ACHN (cell line): Measurements from ENCODE around the gene TADA2A.

Experiments
- DNase-seq: peaks from one replicate; pipeline ENCODE4 v3.0.0-alpha.2; 2015
- in situ Hi-C: cut with HindIII; loops from 2 replicates; pipeline ENCODE4 v1.10.0; 2017; ENCODE audit warnings: low sequenced_read_pairs, low pct_ligation_motif_present, low pct_unique_long_range_greater_than_20kb

Gene TADA2A, protein sequence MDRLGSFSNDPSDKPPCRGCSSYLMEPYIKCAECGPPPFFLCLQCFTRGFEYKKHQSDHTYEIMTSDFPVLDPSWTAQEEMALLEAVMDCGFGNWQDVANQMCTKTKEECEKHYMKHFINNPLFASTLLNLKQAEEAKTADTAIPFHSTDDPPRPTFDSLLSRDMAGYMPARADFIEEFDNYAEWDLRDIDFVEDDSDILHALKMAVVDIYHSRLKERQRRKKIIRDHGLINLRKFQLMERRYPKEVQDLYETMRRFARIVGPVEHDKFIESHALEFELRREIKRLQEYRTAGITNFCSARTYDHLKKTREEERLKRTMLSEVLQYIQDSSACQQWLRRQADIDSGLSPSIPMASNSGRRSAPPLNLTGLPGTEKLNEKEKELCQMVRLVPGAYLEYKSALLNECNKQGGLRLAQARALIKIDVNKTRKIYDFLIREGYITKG

DNA sequence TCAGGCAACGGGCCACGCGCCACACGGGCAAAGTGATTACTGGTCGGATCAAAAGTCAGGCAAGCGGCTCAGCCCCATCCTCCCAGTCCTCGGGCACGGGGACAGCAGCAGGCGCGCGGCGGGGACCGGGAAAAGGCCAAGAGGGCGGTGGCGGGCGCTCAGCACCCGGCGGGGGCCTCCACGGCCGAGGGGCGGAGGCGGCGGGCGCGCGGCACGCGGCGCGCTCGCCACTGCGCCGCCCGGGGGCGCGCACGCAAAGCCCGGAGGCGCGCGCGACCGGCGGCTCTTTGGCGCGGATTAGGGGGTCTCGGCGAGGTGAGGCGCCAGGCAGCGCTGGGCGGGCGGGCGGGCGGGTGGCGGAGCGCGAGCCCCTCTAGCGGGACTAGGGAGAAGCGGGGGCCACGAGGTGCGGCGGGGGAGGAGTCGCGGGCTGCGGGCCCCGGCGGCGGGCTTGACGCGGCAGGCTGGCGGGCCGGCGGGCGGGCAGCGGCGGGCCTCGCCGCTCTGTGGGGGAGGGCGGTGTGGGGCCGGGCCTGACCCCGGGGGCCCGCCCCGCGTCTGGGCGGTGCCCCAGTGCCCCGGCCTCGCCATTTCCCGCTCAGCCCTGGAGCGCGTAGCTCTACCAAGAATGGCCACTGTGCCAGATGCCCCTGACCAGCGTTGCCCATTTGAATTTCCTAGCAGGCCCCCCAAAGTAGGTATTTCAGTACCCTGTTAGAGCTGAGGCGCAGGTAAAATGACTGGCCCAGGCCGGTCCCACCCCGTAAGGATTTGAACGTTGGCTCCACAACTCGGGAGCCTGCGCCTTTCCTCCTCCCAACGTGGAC lies at the start of gene TADA2A, which contains the start of gene ACACA:
TSS of gene TADA2A (plus strand) at position 252 of the 827 bp plus-strand sequence. CDS start 4,480 bp downstream, outside the sequence.
TSS of gene ACACA (minus strand) at position 202 of the 827 bp plus-strand sequence. CDS start 537 bp downstream, outside the sequence.
- DNase-seq: peak; percentile 91
- in situ Hi-C loops: no loop called here

DNA sequence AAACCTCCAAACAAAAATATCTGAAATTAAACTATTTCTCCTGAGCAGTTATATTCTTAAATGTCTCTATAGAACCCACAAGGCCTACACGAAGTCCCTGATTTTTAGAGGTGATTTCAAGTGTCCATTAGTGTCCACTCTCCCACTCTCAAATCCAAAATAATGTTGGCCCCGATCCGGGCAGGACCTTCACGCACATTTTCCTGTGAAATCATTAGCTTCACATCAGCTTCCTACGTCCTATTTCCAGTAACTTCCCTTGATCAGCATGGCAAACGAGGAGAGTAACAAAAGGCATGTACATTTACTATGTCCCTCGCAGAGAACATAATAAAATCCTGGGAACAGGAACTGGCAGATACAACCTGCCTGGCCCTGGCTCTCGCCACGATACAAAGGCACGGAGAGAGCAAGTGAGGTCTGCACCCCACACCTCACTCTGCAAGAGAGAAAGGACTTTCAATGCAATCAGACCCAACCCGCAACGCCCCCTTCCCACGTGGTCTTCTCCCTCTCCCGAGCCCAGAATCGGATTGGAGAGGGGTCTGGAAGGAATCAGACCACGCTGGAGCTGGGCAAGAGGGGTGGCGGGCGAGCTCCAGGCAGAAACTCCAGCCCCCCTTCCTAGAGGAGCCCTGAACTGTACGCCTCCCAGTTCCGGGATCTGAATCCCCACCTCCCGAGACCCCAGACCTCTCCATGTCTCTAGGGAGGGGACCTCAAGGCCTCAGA lies 48.4 kb upstream of the TADA2A start:
- DNase-seq: peak; percentile 68
- in situ Hi-C loops: no loop called here

DNA sequence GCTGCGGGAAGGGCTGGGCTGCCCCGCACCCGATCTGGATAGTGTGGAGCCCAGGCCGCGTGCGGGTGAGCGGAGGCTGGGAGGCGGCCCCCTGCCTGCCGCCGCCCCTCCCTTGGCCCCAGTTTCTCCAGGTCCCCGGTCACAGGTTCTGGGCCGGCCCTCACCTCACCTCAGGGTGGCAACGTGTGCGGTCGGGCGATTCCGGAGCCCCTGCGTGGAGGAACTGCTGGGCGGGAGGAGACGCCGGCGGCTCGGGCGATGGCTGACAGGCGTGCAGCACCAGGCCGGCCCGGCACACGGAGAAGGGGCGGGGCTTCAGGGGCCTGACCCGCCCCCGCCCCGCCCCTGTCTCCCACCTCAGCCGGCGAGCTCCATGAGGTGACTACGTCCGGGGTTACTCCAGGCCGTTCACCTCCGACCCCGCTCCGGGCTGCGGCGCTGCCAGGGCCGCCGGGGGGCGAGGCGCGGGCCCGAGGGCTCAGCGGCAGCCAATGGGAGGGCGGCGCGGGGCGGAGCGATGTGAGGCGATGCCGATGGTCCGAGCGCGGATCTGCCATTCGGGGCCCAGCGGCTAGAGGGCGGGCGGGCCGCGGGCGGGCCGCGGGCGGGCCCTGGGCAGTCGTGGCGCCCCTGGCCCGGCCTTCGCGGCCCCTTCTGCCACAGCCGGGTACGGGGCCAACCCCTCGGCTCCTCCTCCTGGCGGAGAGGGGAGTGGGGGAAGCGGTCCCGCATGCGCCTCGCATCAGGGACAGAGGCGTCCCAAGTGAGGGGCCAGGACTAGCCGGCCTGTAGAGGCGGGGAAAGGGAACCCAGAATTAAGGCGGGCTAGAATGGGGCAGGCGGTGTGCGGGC lies 47.6 kb upstream of the TADA2A start:
- peak; percentile 98 for DNase-seq
- in situ Hi-C loops: no loop called here

DNA sequence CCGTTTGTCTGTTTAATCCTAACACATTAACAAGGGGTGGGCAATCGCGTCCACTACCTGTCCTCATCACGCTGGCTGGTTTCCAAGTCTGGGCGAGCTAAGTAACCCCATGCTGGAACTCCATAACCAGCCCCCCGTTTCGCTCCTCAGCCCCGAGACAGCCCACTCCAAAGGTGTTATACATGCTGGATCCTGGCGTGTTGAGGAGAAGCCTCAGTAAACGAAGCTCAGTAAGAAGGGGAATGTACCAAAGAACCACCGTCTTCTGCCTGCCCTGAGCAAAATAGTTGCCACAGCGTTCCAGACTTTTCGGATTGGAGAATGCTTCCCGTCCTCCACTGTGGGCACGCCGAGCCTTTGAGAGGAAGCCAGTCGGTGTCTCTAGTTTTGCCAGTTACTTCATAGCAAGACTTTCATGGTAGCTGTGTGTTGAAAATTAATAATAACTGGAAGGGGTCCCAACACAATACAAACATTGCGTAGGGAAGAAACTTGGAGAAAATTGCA lies 47.0 kb upstream of the TADA2A start:
- peak; percentile 45 for DNase-seq
- in situ Hi-C loops: no loop called here

DNA sequence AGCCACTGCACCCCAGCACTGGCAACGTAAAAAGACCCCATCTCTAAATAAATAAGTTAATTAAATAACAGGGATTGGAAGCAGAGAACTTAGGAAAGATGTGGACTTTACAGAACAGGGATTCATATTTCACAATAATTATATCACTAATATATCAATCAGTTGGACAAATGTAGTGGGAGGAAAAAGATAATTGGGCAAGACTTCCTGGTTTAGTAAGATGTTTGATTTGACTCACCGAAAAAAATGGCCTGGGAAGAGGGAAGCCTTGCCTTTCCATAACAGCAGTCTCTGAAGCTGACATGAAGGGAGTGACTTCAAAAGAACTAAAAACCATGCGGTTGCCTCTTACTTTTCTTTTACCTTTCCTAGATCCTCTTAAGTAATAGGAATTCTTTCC lies 46.1 kb upstream of the TADA2A start:
- DNase-seq: no peak
- in situ Hi-C loops: no loop called here

DNA sequence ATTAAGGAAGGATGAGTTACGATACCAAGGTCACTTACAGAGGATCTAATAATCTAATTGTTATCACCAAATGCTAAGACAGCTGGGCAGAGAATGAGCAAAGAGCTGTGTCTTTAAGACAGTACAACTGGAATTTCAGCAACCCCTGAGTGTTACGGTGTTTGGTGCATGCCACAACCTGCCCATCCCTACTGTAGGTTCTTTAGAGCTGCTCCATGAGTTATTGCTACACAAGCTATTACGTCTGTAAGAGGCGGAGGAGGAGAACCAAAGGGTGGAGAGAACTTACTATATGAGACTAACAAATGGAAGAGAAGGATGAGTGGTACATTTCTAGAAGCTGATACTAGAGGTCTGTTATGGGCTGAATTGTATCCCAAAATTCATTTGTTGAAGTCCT lies 45.1 kb upstream of the TADA2A start:
- no peak for DNase-seq
- in situ Hi-C loops: no loop called here

DNA sequence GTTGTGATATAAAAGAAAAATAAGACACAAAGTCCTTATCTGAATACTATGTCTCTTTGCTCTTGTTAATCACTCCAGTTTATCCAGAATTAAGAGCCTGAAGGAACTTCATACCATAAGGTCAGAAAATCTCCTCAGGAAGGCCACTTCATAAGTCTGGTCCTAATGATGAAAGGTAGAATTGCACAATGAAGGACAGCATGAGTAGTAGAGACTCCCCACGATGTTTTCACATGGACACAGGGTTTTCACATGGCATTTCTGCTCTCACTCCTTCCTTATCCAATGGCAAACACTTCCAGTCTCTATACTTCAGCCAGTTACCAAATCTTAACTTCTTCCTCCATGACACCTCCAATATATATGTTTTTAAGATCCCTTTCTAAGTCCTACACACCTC lies 41.1 kb upstream of the TADA2A start:
- in situ Hi-C loops: no loop called here

DNA sequence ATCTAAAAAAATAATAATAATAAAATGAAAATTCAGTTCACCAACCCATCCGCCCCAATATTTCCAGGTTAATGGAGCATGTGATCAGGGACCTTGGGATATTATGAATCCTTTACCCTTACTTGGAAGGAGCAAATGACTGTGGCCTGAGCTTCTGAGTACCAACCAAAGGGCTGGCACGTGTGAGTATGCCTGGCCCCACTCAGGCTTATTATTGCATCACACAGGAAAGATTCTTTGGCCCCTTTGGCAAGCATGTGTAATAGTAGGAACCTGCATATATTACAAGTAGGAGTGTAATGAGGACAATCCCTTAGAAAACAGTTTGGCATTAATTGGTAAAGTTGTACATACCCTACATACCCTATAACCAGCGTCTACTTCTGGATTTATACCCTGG lies 38.1 kb upstream of the TADA2A start:
- DNase-seq: no peak
- in situ Hi-C loops: no loop called here

More for the DNA sequence above, 41.1 kb upstream of the TADA2A start:
- DNase-seq: no peak

DNA sequence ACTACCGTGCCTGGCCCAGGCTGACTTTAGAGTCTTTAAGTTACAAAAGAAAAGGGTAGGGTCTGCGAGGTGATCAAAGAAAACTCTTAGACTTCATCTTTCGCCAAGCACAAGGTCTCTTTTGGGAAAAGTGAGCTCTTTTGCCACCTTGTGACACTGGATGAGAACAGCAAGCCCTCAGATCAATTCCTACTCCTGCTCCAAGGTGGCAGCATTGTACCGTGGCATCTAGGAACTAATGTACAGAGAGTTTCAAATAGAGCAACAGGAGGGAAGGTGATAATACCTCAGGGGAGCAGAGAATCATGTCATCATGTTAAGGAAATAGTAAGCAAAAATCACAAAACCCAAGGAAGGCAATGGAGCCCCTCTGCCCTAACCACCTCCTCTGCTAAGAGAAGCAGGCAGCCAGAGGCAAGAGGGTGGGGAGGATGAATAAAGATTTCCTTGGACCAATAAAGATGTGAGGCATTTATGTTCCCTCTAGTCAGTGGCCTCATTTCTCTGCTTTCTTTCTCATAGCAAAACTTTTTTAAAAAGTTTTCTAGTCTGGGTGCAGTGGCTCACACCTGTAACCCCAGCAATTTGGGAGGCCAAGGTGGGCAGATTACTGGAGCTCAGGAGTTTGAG lies 33.0 kb upstream of the TADA2A start:
- in situ Hi-C loops: no loop called here
- peak; percentile 90 for DNase-seq

DNA sequence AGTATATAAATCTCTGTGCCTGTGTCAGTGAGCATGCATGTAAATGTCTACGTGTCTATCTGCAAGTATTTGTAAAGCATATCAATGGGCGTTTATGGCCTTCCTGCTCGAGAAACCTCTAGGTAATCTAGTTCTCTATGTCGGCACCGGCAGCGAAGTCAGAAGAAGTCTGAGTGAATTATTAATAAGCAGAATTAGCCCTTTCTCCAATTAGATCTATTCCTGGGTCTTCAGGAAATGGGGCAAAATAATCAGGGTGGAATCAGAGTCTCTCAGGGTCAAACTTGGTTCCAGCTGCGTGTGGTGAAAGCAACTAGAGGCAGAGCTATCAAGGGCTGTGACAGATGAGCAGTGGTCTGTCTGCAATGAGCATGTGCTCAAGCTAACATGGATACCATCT lies 31.0 kb upstream of the TADA2A start, which contains the start of gene C17orf78:
TSS of gene C17orf78 (plus strand) at position 280 of the 400 bp plus-strand sequence. CDS start at position 388, 108 bp downstream.
- in situ Hi-C loops: no loop called here
- no peak for DNase-seq

DNA sequence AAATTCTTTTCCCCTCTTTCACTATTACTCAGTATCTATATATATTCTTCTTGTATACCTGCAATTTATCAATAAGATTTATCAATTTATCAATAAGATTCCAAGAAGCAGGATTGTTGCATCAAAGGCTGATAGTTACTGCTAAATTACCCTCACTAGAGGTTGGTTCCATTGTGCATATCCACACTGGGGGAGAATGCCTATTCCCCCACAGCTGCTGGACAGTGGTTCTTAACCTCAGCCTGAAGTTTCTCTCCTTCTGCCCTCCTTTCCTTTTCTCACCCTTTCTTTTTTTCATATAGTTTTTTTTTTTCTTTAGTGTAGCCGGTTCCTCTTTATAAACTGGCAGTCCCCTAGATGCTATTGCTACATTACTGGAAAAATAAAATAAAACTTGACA lies 24.6 kb upstream of the TADA2A start:
- in situ Hi-C loops: no loop called here
- no peak for DNase-seq

DNA sequence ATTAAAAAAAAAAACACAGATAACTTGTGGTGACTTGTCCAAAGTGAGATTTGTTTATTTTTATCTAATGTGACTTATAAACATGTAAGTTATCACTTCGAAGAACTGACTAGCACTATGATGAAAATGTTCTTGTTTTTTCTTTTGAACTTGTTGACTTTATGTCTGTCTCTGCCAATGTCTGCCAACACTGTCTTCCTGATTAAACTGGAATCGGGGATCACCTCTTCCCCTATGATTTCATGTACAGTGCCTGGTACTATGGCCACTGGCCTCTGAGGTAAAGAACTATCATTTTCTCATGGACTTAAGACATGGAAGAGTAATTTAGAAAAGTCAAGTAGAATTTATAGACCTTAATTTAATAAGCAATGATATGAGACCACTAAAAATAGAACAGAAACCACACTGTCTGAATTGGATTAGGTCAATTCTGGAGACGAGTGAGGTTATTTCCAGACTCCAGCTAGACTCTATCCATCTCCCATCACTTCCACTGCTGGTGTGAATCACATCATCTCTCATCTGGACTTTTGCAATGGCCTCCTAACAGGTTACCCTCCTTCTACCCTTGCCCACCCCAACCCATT lies 22.0 kb upstream of the TADA2A start:
- no peak for DNase-seq
- in situ Hi-C loops: no loop called here

DNA sequence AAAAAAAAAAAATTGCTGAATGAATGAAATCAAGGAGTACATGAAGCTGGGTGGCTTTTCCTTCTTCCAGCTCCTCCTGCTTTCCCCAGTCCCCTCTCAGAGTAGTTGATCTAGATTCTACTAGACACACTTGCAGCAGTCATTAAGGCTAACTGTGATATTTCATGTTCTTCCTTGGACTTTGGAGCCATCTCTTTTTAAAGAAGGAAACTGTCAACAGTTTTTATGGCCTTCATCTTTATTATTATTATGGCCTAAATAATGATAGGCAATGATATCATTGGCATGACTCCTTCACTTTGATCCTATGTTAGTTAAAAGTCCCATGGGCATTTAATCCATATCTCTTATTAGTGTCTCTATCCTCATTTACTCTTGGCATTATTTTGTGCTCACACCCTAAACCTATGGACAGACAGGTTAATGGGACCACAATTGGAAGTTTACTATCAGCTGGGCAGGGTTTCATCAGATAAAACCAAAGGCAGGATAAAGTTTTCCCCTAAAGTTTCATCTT lies 21.2 kb upstream of the TADA2A start:
- no peak for DNase-seq
- in situ Hi-C loops: no loop called here

DNA sequence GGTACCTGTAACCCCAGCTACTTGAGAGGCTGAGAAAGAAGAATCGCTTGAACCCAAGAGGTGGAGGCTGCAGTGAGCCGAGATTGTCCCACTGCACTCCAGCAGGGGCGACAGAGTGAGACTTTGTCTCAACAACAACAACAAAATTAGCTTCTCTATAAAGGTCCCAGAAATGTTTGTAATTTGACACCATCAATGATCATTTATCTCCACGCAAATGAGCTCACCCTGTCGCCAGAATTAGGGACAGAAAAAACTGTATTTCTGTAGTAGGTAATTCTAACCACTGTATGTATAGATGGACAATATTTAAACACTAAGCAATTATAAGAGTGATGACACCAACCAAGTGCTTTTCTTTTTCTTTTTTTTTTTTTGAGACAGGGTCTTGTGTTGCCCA lies 20.2 kb upstream of the TADA2A start:
- in situ Hi-C loops: no loop called here
- DNase-seq: no peak

DNA sequence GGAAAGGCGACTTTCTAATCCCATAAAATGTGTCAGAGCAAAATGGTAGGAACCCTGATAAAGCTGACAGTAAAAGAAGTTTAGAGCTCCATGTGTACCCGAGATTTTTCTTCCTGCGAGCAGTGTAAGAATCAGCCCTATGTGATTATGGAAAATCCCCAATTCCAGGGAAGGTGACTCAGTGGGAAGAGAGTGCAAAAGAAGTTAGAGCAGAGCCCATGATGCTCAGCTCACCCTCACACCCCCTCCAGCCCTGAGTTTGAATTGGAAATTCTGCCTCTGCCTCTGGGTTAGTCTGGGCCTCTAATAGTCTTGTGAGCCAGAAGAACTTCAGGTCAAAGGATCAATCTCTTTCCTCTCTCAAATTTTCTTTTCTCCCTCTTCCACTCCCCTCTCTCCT lies 18.4 kb upstream of the TADA2A start:
- in situ Hi-C loops: no loop called here
- DNase-seq: peak; percentile 32

DNA sequence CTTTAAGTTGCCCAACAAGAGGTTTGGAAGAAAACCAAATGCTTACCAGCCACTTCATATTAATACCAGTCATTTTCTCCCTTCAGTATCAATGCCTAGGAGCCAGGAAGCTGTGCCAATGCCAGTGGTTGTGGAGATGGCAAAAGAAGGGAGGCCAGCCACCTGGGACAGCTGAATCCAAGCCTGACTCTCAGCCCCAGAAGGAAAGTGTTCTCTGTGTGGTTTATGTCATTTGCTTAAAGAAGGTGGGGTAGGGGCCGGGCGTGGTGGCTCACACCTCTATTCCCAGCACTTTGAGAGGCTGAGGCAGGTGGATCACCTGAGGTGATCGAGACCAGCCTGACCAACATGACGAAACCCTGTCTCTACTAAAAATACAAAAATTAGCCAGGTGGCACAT lies 17.5 kb upstream of the TADA2A start:
- DNase-seq: no peak
- in situ Hi-C loops: no loop called here

DNA sequence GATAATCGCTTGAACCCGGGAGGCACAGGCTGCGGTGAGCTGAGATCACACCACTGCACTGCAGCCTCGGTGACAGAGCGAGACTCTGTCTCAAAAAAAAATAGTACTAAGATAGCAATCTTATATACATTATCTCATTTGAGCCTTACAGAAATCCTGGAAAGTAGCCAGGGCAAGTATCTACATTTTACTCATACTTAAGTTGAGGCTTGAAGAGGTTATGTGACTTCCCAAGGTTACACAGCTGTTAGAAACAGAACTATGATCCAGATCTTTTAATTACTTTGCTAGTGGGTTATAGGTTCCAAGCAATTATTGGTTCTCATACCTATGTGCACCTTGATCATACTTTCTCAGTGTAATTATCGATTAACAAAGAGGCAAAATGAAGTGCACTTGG lies 15.5 kb upstream of the TADA2A start:
- no peak for DNase-seq
- in situ Hi-C loops: no loop called here
